B cell (primary cell): ENCODE measurements around the gene TNFRSF25. TPM values are rescaled to one million over a fixed set of nuclear protein-coding genes. Genes with fewer than 3 reads are reported as not detected.

Experiments
- ATAC-seq: fragments of 200-7000 bp; cut with Tn5 transposase; one replicate; pipeline ENCODE4 v1.10.0; 2021; ENCODE audit warnings: low read depth, mild to moderate bottlenecking, moderate number of reproducible peaks, moderate library complexity
- CTCF ChIA-PET: fragments of 350-600 bp; sonication (Branson Sonifier 250); formaldehyde crosslinking; loops from one replicate; lab custom pipeline; 2021; ENCODE audit warnings: antibody characterized with exemption, inconsistent platforms; lab: Charles Lee
- POLR2A ChIA-PET: fragments of 350-600 bp; sonication (Branson Sonifier 250); formaldehyde crosslinking; loops from one replicate; lab custom pipeline; 2021; ENCODE audit warnings: antibody characterized with exemption; lab: Charles Lee
- DNase-seq: peaks from one replicate; pipeline ENCODE4 v3.0.0; 2013
- H2AFZ ChIP-seq: 2 replicates; pipeline ENCODE4 v1.6.1; 2012; ENCODE audit warnings: mild to moderate bottlenecking, low read depth, low read length; ENCODE audit not compliant: insufficient read depth, poor library complexity, severe bottlenecking
- H3K27ac ChIP-seq, 2 donors: 1 replicate in 1 of 2; 2 replicates in 1 of 2; pipeline ENCODE4 v1.5.1; 2012 to 2013; ENCODE audit warnings: low read length in 2 of 2, mild to moderate bottlenecking in 2 of 2, moderate library complexity in 1 of 2
- H3K27me3 ChIP-seq, 4 experiments: fragments of 200-600 bp in 1 of 4; sonication (generic) in 1 of 4; replicated peaks in 1 of 4; 1 replicate in 2 of 4; 2 replicates in 2 of 4; pipeline versions ENCODE4 v1.6.1 to v1.7.0; 2013 to 2016; ENCODE audit warnings: low read length in 3 of 4, mild to moderate bottlenecking in 2 of 4, mixed read lengths in 1 of 4, moderate library complexity in 1 of 4; ENCODE audit not compliant: insufficient read depth in 4 of 4, control insufficient read depth in 3 of 4; ENCODE audit errors: control extremely low read depth in 1 of 4
- H3K36me3 ChIP-seq, 2 experiments: replicated peaks in 1 of 2; 1 replicate in 1 of 2; 2 replicates in 1 of 2; pipeline versions ENCODE4 v1.6.1 to v1.7.1; 2013; ENCODE audit warnings: low read length in 1 of 2; ENCODE audit not compliant: insufficient read depth in 2 of 2, control insufficient read depth in 1 of 2; ENCODE audit errors: control extremely low read depth in 1 of 2, extremely low read depth in 1 of 2
- H3K4me1 ChIP-seq, 2 donors: fragments of 200-600 bp in 1 of 2; sonication (generic) in 1 of 2; 1 replicate in 1 of 2; 2 replicates in 1 of 2; pipeline versions ENCODE4 v1.5.1 to v1.6.1; 2013 to 2017; ENCODE audit warnings: low read length in 2 of 2; ENCODE audit not compliant: control insufficient read depth in 2 of 2, insufficient read depth in 2 of 2
- H3K4me2 ChIP-seq: replicated peaks from 2 replicates; pipeline ENCODE3; 2012; ENCODE audit warnings: mild to moderate bottlenecking, low read depth, low read length; ENCODE audit not compliant: poor library complexity, severe bottlenecking
- H3K4me3 ChIP-seq, 5 experiments: fragments of 200-600 bp in 1 of 5; sonication (generic) in 1 of 5; 1 replicate in 3 of 5; 2 replicates in 2 of 5; pipeline versions ENCODE4 v1.5.1 to v1.7.0; 2011 to 2016; ENCODE audit warnings: low read length in 4 of 5, mild to moderate bottlenecking in 4 of 5, low read depth in 2 of 5, control low read depth in 1 of 5, moderate library complexity in 1 of 5; ENCODE audit not compliant: insufficient read depth in 1 of 5; ENCODE audit errors: control extremely low read depth in 1 of 5, extremely low read depth in 1 of 5
- H3K79me2 ChIP-seq: fragments of 200-600 bp; sonication (generic); one replicate; pipeline ENCODE4 v1.6.0; 2016; ENCODE audit warnings: low read length; ENCODE audit not compliant: control insufficient read depth, insufficient read depth
- H3K9ac ChIP-seq: fragments of 200-600 bp; sonication (generic); 2 replicates; pipeline ENCODE4 v1.6.1; 2017; ENCODE audit warnings: mild to moderate bottlenecking, low read length, moderate library complexity
- H3K9me3 ChIP-seq, 3 donors: one replicate each; pipeline versions ENCODE4 v1.6.1 to v1.7.1; 2013; ENCODE audit warnings: low read length in 2 of 3; ENCODE audit not compliant: control insufficient read depth in 2 of 3, insufficient read depth in 1 of 3; ENCODE audit errors: control extremely low read depth in 1 of 3
- H4K20me1 ChIP-seq: 2 replicates; pipeline ENCODE4 v1.6.0; 2012; ENCODE audit warnings: mild to moderate bottlenecking, low read length; ENCODE audit not compliant: insufficient read depth, control insufficient read depth, poor library complexity, severe bottlenecking
- H3K27ac Mint-ChIP-seq: one replicate; pipeline ENCODE4 v1.8.0; 2021; ENCODE audit warnings: mixed read lengths
- H3K27me3 Mint-ChIP-seq: one replicate; pipeline ENCODE4 v1.8.0; 2021; ENCODE audit warnings: mixed read lengths
- H3K4me1 Mint-ChIP-seq: one replicate; pipeline ENCODE4 v1.8.0; 2021; ENCODE audit warnings: mixed read lengths
- H3K4me3 Mint-ChIP-seq: one replicate; pipeline ENCODE4 v1.8.0; 2021; ENCODE audit warnings: mixed read lengths
- H3K9me3 Mint-ChIP-seq: one replicate; pipeline ENCODE4 v1.8.0; 2022; ENCODE audit warnings: mixed read lengths; ENCODE audit not compliant: insufficient read depth
- CTCF ChIP-seq: fragments of 200-600 bp; IDR thresholded peaks from one replicate; pipeline ENCODE4 v1.8.0; 2022; ENCODE audit warnings: antibody characterized with exemption, mild to moderate bottlenecking
- EZH2 ChIP-seq: IDR thresholded peaks from 2 replicates; pipeline ENCODE4 v1.6.1; 2012; ENCODE audit warnings: borderline replicate concordance, low read depth, mild to moderate bottlenecking, moderate library complexity, low read length; ENCODE audit not compliant: insufficient read depth, poor library complexity, severe bottlenecking
- WGBS: methylation state at CpG from one replicate; pipeline ENCODE4 v1.1.5; 2013; ENCODE audit warnings: missing lambda C conversion rate; ENCODE audit not compliant: insufficient coverage; 5-methylcytosine and 5-hydroxymethylcytosine counted together
- intact Hi-C: fragments of 100-400 bp; cut with micrococcal nuclease; formaldehyde crosslinking; loops from one replicate; pipeline ENCODE4 v1.10.0; 2022
- polyA plus RNA-seq: library from polyadenylated mRNA; depleted of rRNA; stranded (reverse); fragments of >200 nt; gene quantifications from 2 replicates; pipeline ENCODE4 v1.2.3, GENCODE V29; 2012
- total RNA-seq, 2 donors: library from RNA; stranded (reverse); fragments of 120-200 nt in 1 of 2; gene quantifications; 1 replicate in 1 of 2; 2 replicates in 1 of 2; pipeline versions ENCODE4 v1.2.3 to v1.2.4, GENCODE V29; 2013 to 2022

TNFRSF25 gene
- total and polyA plus RNA-seq, 2 donors (not counting 1 experiment from before 2014, with no cell fraction given): 2.6 to 7.1 TPM

GRCh38 chr1:6461538-6462411, 4.2 kb downstream of the TNFRSF25 start:
- DNase-seq (no peak), ATAC-seq (no peak)
- H3K27me3 Mint-ChIP-seq: peaks cover 37% of the 10 kb centered on the region
- CTCF ChIA-PET: no interaction called here
- WGBS: 95% methylated on average over 48 of the region's 48 CpGs
- POLR2A ChIA-PET: no interaction called here
- Histone ChIP-seq H3K27ac (no peak overlapping the region), H3K4me3 (no peak overlapping the region), H3K9ac (no peak overlapping the region), H4K20me1 (no peaks in the 10 kb centered on the region), H3K4me2 (no peak overlapping the region), H3K9me3 (no peaks in the 10 kb centered on the region), H3K36me3 (no peaks in the 10 kb centered on the region), H3K4me1 (peaks cover 16 to 25% of the 10 kb centered on the region in 2 donors), H3K79me2 (no peaks in the 10 kb centered on the region), H3K27me3 (peaks cover 0 to 49% (median 18%) of the 10 kb centered on the region in 4 experiments), H2AFZ (no peak overlapping the region)
- intact Hi-C loops: no loop called here
- no peak overlapping the region for H3K27ac Mint-ChIP-seq
- no peaks in the 10 kb centered on the region for H3K9me3 Mint-ChIP-seq
- no peak for TF ChIP-seq CTCF
- TF ChIP-seq EZH2: no peak
- no peak overlapping the region for H3K4me3 Mint-ChIP-seq
- peaks cover 21% of the 10 kb centered on the region for H3K4me1 Mint-ChIP-seq

DNA sequence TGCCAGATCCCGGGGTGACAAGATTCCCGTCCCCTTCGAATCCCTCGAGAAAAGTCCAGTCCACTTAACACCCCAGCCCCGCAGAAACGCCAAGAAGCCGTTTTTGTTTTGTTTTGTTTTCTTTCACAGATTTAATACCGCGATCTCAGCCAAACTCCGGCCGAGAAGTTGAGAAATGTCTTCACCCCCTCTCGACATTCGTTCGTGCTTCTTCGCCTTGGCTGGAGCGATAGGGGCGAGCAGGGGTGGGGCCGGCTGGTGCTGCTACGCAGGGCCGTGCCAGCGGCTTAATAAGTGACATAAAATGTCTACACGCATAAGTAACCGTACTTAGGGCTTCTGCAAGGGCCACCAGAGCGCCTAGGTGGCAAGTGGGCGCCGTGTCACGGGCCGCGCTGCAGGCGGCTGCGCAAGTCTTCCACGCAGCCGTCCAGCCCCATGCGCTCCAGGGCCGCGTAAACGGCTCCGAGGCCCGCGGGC, 4.9 kb downstream of the TNFRSF25 start:
- H3K27me3 ChIP-seq: peaks cover 0 to 52% (median 20%) of the 10 kb centered on the region in 4 experiments
- H3K4me3 ChIP-seq: no peak overlapping the region
- no peaks in the 10 kb centered on the region for H3K9me3 ChIP-seq
- Mint-ChIP-seq H3K4me1 (peaks cover 23% of the 10 kb centered on the region), H3K4me3 (peak overlapping the region; percentile 71), H3K27me3 (peaks cover 42% of the 10 kb centered on the region), H3K9me3 (no peaks in the 10 kb centered on the region), H3K27ac (no peak overlapping the region)
- intact Hi-C loops: no loop called here
- TF ChIP-seq EZH2: no peak
- no peak for TF ChIP-seq CTCF
- H4K20me1 ChIP-seq: no peaks in the 10 kb centered on the region
- no peak overlapping the region for H3K9ac ChIP-seq
- peaks cover 16 to 23% of the 10 kb centered on the region in 2 donors for H3K4me1 ChIP-seq
- H3K36me3 ChIP-seq: no peaks in the 10 kb centered on the region
- no peak overlapping the region for H2AFZ ChIP-seq
- DNase-seq (no peak), ATAC-seq (no peak)
- H3K27ac ChIP-seq: no peak overlapping the region
- CTCF ChIA-PET: no interaction called here
- H3K79me2 ChIP-seq: no peaks in the 10 kb centered on the region
- 98% methylated on average over 40 of the region's 40 CpGs for WGBS
- POLR2A ChIA-PET: no interaction called here
- H3K4me2 ChIP-seq: peak overlapping the region; percentile 72
